PC-9 (cell line): ENCODE data around the gene DNAJA4. TPM values are rescaled to one million over a fixed set of nuclear protein-coding genes. Genes with fewer than 3 reads are reported as not detected.

Experiments
- BruUV-seq: library from RNA; stranded (reverse); fragments of 400-500 nt; replicated peaks from 2 replicates; lab custom pipeline; 2021; lab: Mats Ljungman, UMichigan
- CTCF ChIA-PET: fragments of 300-600 bp; sonication (Branson Sonifier 250); formaldehyde crosslinking; loops from one replicate; lab custom pipeline; 2022; ENCODE audit warnings: antibody characterized with exemption; lab: Charles Lee
- POLR2A ChIA-PET: fragments of 300-600 bp; sonication (Branson Sonifier 250); formaldehyde crosslinking; loops from one replicate; lab custom pipeline; 2022; ENCODE audit warnings: antibody characterized with exemption; ENCODE audit not compliant: unreplicated experiment; lab: Charles Lee
- DNase-seq, 2 experiments: peaks; one replicate each; pipeline versions ENCODE4 v3.0.0 to v3.0.0-alpha.2; 2015 to 2022; ENCODE audit warnings: mixed read lengths in 1 of 2
- H2AFZ ChIP-seq: fragments of 200-600 bp; sonication (generic); 2 replicates; pipeline ENCODE4 v1.8.1; 2017; ENCODE audit warnings: antibody characterized with exemption
- H3F3A ChIP-seq: fragments of 200-600 bp; sonication (generic); 2 replicates; pipeline ENCODE4 v1.8.1; 2017; ENCODE audit warnings: antibody characterized with exemption, mild to moderate bottlenecking, low read depth; ENCODE audit not compliant: insufficient read depth
- H3K27ac ChIP-seq: fragments of 200-600 bp; sonication (generic); 2 replicates; pipeline ENCODE4 v1.6.1; 2016; ENCODE audit warnings: mixed run types
- H3K27me3 ChIP-seq: fragments of 200-600 bp; sonication (generic); 2 replicates; pipeline ENCODE4 v1.6.1; 2016; ENCODE audit warnings: low read depth, mixed run types; ENCODE audit not compliant: insufficient read depth
- H3K36me3 ChIP-seq: fragments of 200-600 bp; sonication (generic); 2 replicates; pipeline ENCODE4 v1.6.1; 2016; ENCODE audit warnings: low read depth, mixed run types
- H3K4me1 ChIP-seq: fragments of 200-600 bp; sonication (generic); replicated peaks from 2 replicates; pipeline ENCODE4 v1.6.1; 2016; ENCODE audit warnings: mixed run types; ENCODE audit not compliant: insufficient read depth
- H3K4me2 ChIP-seq: fragments of 200-600 bp; sonication (generic); 2 replicates; pipeline ENCODE4 v1.6.1; 2017; ENCODE audit warnings: mixed run types
- H3K4me3 ChIP-seq: fragments of 200-600 bp; sonication (generic); 2 replicates; pipeline ENCODE4 v1.6.1; 2016; ENCODE audit warnings: mixed run types
- H3K79me2 ChIP-seq: fragments of 200-600 bp; sonication (generic); 2 replicates; pipeline ENCODE4 v1.6.1; 2017; ENCODE audit warnings: low read depth, mixed run types
- H3K9me2 ChIP-seq: fragments of 200-600 bp; sonication (generic); 2 replicates; pipeline ENCODE4 v1.8.1; 2017; ENCODE audit warnings: mild to moderate bottlenecking; ENCODE audit not compliant: insufficient read depth
- H3K9me3 ChIP-seq: fragments of 200-600 bp; sonication (generic); 2 replicates; pipeline ENCODE4 v1.8.1; 2016; ENCODE audit warnings: low read depth; ENCODE audit not compliant: insufficient read depth
- H4K20me1 ChIP-seq: fragments of 200-600 bp; sonication (generic); 2 replicates; pipeline ENCODE4 v1.8.1; 2017; ENCODE audit not compliant: insufficient read depth
- EZH2 ChIP-seq: fragments of 200-600 bp; sonication (generic); IDR thresholded peaks from 2 replicates; pipeline ENCODE4 v1.8.0; 2017; ENCODE audit warnings: antibody characterized with exemption, low read depth
- intact Hi-C: fragments of 100-400 bp; cut with micrococcal nuclease; formaldehyde crosslinking; loops from one replicate; pipeline ENCODE4 v1.10.0; 2022; ENCODE audit not compliant: unreplicated experiment
- total RNA-seq: library from RNA; stranded (reverse); gene quantifications from 2 replicates; pipeline ENCODE4 v1.2.3, GENCODE V29; 2021
- TF ChIP-seq, protein P1 (sequence below): fragments of 200-600 bp; sonication (generic); conservative IDR thresholded peaks from 2 replicates; pipeline ENCODE4 v1.6.1; 2017; ENCODE audit warnings: mixed run types, antibody characterized with exemption, mild to moderate bottlenecking, moderate library complexity

The DNAJA4 gene
- total RNA-seq, 1 experiment from 2014 or later: 0.35 TPM

GRCh38 chr15:78314181-78314581, 49.8 kb downstream of the DNAJA4 start:
- Histone ChIP-seq H4K20me1 (no peaks in the 10 kb centered on the region), H3F3A (peaks cover 3% of the 10 kb centered on the region; the same call in 1 of the 2 replicates), H3K9me2 (no peaks in the 10 kb centered on the region), H3K79me2 (no peaks in the 10 kb centered on the region), H3K4me1 (no peaks in the 10 kb centered on the region), H3K27ac (no peak overlapping the region), H3K4me2 (no peak overlapping the region), H3K4me3 (no peak overlapping the region), H3K36me3 (no peaks in the 10 kb centered on the region), H2AFZ (no peak overlapping the region), H3K9me3 (no peaks in the 10 kb centered on the region), H3K27me3 (no peaks in the 10 kb centered on the region)
- no peak for TF ChIP-seq EZH2
- TF ChIP-seq, protein P1, sequence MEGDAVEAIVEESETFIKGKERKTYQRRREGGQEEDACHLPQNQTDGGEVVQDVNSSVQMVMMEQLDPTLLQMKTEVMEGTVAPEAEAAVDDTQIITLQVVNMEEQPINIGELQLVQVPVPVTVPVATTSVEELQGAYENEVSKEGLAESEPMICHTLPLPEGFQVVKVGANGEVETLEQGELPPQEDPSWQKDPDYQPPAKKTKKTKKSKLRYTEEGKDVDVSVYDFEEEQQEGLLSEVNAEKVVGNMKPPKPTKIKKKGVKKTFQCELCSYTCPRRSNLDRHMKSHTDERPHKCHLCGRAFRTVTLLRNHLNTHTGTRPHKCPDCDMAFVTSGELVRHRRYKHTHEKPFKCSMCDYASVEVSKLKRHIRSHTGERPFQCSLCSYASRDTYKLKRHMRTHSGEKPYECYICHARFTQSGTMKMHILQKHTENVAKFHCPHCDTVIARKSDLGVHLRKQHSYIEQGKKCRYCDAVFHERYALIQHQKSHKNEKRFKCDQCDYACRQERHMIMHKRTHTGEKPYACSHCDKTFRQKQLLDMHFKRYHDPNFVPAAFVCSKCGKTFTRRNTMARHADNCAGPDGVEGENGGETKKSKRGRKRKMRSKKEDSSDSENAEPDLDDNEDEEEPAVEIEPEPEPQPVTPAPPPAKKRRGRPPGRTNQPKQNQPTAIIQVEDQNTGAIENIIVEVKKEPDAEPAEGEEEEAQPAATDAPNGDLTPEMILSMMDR: no peak
- CTCF ChIA-PET: no interaction called here
- no TSS peak for BruUV-seq
- POLR2A ChIA-PET: no interaction called here
- no peak for DNase-seq
- intact Hi-C loops: loop anchor here (10.0 kb wide), 1 partner anchor 391 kb away; no protein-coding TSS in a partner anchor

DNA sequence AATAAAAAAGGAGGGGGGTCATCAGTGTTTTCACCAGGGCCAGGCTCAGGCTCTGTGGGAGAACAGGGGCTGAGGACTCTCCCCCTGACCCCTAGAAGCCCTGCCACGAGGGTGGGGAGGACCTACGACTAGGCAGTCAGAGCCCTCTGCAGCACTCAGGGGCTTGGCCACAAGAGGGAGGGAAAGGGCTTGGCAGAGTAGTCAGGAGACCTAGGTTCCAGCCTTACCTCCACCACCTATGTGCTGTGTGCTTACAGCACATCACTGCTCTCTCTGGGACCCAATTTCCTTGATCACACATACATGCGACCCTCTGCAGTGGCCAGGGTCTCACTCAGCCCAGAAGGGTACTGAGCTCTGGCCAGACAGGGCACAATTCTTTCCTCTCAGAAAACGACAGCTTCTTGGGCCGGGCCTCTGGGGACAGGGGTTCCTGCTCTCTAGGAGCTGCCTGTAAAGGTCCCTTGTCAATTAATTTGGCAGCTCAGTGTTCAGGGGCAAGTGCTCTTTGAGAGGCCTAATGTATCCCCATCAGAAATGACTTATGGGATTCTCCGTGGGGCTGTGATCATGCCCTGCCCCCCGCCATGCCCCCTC, 51.4 kb downstream of the DNAJA4 start:
- no peaks in the 10 kb centered on the region for H3K79me2 ChIP-seq
- H3K9me3 ChIP-seq: no peaks in the 10 kb centered on the region
- CTCF ChIA-PET: no interaction called here
- no peaks in the 10 kb centered on the region for H3K27me3 ChIP-seq
- no peak overlapping the region for H3K4me3 ChIP-seq
- H3F3A ChIP-seq: peaks cover 3% of the 10 kb centered on the region; the same call in 1 of the 2 replicates
- no peak for DNase-seq
- no peak overlapping the region for H3K27ac ChIP-seq
- H3K9me2 ChIP-seq: no peaks in the 10 kb centered on the region
- TF ChIP-seq, protein P1: no peak; the same call in 1 of the 2 replicates
- no peak for TF ChIP-seq EZH2
- intact Hi-C loops: loop anchor here (10.0 kb wide), 1 partner anchor 389 kb away; no protein-coding TSS in a partner anchor
- H3K4me2 ChIP-seq: no peak overlapping the region
- H3K36me3 ChIP-seq: no peaks in the 10 kb centered on the region
- H2AFZ ChIP-seq: no peak overlapping the region
- no peaks in the 10 kb centered on the region for H3K4me1 ChIP-seq
- BruUV-seq: no TSS peak
- POLR2A ChIA-PET: no interaction called here
- H4K20me1 ChIP-seq: no peaks in the 10 kb centered on the region

GRCh38 chr15:78316283-78317083, 52.1 kb downstream of the DNAJA4 start:
- no peak overlapping the region for H3K27ac ChIP-seq
- CTCF ChIA-PET: interaction anchor here (0.6 to 1.0 kb wide), 2 partner anchors 87 to 418 kb away, joined by 7 read pairs; no protein-coding TSS in a partner anchor
- no peaks in the 10 kb centered on the region for H3K9me2 ChIP-seq
- H3K27me3 ChIP-seq: no peaks in the 10 kb centered on the region
- H3K4me3 ChIP-seq: no peak overlapping the region
- BruUV-seq: no TSS peak
- no peaks in the 10 kb centered on the region for H4K20me1 ChIP-seq
- intact Hi-C loops: loop anchor here (10.0 kb wide), 1 partner anchor 388 kb away; no protein-coding TSS in a partner anchor
- H2AFZ ChIP-seq: no peak overlapping the region
- no peaks in the 10 kb centered on the region for H3K79me2 ChIP-seq
- POLR2A ChIA-PET: no interaction called here
- H3F3A ChIP-seq: no peaks in the 10 kb centered on the region
- no peak for TF ChIP-seq EZH2
- TF ChIP-seq, protein P1: no peak
- no peaks in the 10 kb centered on the region for H3K36me3 ChIP-seq
- H3K4me1 ChIP-seq: no peaks in the 10 kb centered on the region
- no peaks in the 10 kb centered on the region for H3K9me3 ChIP-seq
- DNase-seq: peak in 1 of 2 experiments; percentile 31
- no peak overlapping the region for H3K4me2 ChIP-seq
